Right ventricle myocardium inferior (tissue), 1 donor: ENCODE measurements around the gene DAB2. TPM values are rescaled to one million over a fixed set of nuclear protein-coding genes. Genes with fewer than 3 reads are reported as not detected.

ENCODE experiments used
- total RNA-seq: library from RNA; stranded (reverse); fragmentation: NEBNext Ultra II Directional; extraction: Animal tissue kit (Norgen Biotek cat#: 25700); gene quantifications from one replicate; pipeline ENCODE4 v1.2.1, GENCODE V29; 2021
- donor health status: DM: no; HTN: yes; CAD: no; lungs with severe emphysema.

The DAB2 gene
- total RNA-seq, 1 donor from 2014 or later = 41.9 TPM

Other genes starting within 250 kb of the DAB2 start
- 4.7 TPM for gene FYB1, start 205.4 kb downstream of the DAB2 start, total RNA-seq
- not detected for gene C9, start 60.5 kb downstream of the DAB2 start, total RNA-seq